GM18858 (cell line): Measurements from ENCODE around the gene FOLH1.
"Not testable (repeated sequence)": the region's sequence is repeated elsewhere in the genome, so short reads cannot be mapped to it uniquely, and the experiment has no call there.

ENCODE experiments used
- ATAC-seq: cut with Tn5 transposase; IDR thresholded peaks from one replicate; pipeline ENCODE4 v1.9.1; 2021; ENCODE audit not compliant: unreplicated experiment

The FOLH1 gene

GRCh38 chr11:49184756-49185155, 23.6 kb downstream of the FOLH1 start:
- not testable (repeated sequence) for ATAC-seq

DNA sequence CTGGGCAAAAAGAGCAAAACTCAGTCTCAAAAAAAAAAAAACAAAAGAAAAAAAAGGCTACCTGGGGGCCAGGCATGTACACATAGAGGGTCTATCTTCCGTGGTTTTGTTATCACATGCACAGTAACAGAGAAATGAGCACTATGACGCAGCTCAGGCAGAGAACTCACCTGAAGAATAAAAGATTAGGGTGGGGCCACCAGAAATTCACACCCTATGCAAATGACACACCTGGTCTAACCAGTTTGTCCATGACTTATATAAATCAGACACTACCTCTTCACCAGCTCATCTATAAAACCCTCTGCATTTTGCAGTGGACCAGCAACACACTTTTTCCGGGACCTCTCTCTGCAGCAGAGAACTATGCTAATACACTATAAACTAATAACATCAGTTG, 30.5 kb downstream of the FOLH1 start:
- not testable (repeated sequence) for ATAC-seq

DNA sequence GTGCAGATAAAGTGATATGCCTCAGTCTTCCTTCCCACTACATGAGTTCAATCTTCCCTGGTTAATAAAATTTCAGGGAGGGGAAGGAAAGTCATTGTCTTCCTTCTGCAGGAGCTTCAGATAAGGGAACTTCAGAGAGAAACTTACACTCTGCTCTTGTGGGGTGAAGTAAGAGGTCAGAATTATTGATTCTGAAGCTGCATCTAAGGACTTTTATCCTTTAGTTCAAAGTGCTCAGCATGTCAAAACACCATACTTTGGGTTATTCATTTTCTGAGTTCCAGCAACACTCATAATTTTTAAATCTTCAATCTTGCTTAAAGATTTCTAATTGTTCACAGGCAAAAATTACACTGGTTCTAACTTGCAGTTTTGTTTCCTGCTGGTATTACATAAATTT, 33.0 kb downstream of the FOLH1 start:
- not testable (repeated sequence) for ATAC-seq

DNA sequence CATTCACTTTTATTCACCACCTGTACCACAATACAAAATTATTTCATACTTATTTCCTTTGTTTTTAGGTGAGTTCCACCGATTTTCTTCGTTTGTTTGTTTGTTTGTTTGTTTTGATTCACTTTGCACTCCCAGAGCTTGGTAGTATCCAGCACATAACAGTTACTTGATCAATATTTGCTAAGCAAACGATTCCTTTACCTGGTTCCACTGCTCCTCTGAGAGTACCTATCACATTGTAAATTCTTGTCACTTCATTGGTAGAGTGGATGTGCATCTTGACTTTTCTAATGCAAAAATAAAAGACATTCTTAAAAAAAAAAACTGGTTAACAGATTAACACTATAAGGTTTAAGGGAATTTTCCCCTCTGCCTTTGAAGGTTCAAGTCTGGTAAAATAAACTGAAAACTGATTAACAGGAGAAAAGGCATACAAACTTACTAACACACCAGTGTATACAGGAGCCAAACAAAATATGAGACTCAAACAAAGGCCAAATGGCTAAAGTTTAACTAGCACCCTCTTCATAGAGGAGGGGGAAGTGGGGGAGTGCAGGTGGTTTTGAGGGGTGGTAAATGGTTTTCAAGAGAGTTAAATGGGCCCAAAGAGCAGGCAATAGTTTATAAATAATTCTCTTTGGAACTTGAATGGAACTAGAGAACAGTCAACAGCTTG, 33.6 kb downstream of the FOLH1 start:
- ATAC-seq, result not testable (repeated sequence)

DNA sequence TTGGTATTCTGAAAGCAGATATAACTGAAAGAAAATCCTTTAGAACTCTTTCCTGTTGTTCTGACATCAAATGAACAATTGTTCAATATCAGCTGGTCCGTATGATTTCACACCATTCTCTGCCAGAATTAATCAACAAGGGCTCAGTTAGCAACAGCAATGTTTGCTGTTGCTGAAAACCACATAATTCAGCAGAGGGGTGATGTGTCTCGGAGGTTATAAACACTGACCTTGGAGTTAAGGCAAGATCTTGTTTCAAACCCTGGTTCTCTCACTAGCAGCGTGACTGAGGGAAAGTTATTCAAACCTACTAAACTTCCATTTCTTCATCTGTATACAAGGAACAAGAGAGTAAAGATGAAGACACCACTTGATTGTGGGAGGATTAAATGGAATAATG, 36.8 kb downstream of the FOLH1 start:
- not testable (repeated sequence) for ATAC-seq

DNA sequence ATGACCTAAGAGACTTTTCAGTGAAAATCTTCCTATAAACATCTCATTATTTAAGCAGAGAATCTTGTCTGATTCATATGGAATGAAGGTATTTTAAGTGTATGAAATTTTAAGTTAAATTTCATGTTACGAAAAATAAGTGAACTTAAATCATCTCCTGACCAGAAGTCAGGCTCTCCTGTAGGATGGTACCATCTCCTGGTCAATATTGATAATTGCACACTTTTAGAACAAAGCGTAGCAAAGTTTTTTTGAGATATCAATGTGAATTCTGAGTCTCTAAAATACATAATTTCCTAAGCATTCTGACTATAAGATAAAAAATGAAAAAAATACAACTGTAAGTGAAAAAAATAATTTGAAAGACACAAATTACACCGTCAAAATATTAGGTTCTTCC, 38.8 kb downstream of the FOLH1 start:
- not testable (repeated sequence) for ATAC-seq

DNA sequence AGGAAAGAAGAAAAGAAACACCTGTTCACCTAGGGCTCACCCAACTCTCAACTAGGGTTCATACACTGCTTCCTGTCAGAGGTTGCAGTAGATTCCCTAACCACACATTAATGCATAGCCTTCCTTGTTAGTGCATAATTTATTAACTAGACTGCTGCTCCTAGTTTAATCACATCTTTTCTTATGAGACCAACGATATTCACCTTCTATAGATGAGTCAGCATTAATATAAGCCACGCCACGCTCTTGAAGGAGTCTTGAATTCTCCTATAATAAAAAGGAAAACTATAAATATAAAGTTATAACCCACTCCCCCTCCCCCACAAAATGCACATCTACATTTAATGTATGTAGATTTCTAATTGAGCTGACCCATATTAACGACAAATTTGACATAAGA, 39.4 kb downstream of the FOLH1 start:
- not testable (repeated sequence) for ATAC-seq

GRCh38 chr11:49151211-49151610, 57.2 kb downstream of the FOLH1 start:
- ATAC-seq, result no peak

- not testable (repeated sequence) for ATAC-seq
Measured at GRCh38 chr11:49102356-49102755, 106.0 kb downstream of the FOLH1 start.
